Mesendoderm (in vitro differentiated cells): ENCODE measurements around the gene DENND4B.

Source experiments
- DNase-seq: peaks from one replicate; pipeline ENCODE4 v3.0.0; 2013
- H2AK5ac ChIP-seq: 2 replicates; pipeline ENCODE4 v1.6.1; 2013; ENCODE audit warnings: low read length, inconsistent platforms
- H2BK120ac ChIP-seq: 2 replicates; pipeline ENCODE4 v1.6.1; 2013; ENCODE audit warnings: low read depth, mild to moderate bottlenecking, low read length, moderate library complexity, mixed read lengths
- H2BK15ac ChIP-seq: replicated peaks from 2 replicates; pipeline ENCODE4 v1.6.1; 2013; ENCODE audit warnings: low read depth, mild to moderate bottlenecking, moderate library complexity
- H2BK5ac ChIP-seq: 2 replicates; pipeline ENCODE4 v1.6.1; 2013; ENCODE audit warnings: low read length, inconsistent platforms
- H3K18ac ChIP-seq: 2 replicates; pipeline ENCODE4 v1.6.1; 2013; ENCODE audit warnings: mild to moderate bottlenecking, low read length, mixed read lengths
- H3K23ac ChIP-seq: one replicate; pipeline ENCODE4 v1.6.1; 2013; ENCODE audit warnings: low read length
- H3K27ac ChIP-seq: 2 replicates; pipeline ENCODE4 v1.5.1; 2013; ENCODE audit warnings: low read depth, mild to moderate bottlenecking, inconsistent platforms, low read length, moderate library complexity
- H3K27me3 ChIP-seq: 2 replicates; pipeline ENCODE4 v1.6.1; 2013; ENCODE audit warnings: low read length, control low read depth, mild to moderate bottlenecking, inconsistent platforms; ENCODE audit not compliant: insufficient read depth, poor library complexity
- H3K36me3 ChIP-seq: 2 replicates; pipeline ENCODE4 v1.6.1; 2013; ENCODE audit warnings: low read length, inconsistent platforms; ENCODE audit not compliant: control insufficient read depth, insufficient read depth
- H3K4ac ChIP-seq: one replicate; pipeline ENCODE4 v1.6.1; 2013; ENCODE audit warnings: low read depth, mild to moderate bottlenecking, low read length, moderate library complexity
- H3K4me1 ChIP-seq: 2 replicates; pipeline ENCODE4 v1.6.1; 2013; ENCODE audit warnings: low read depth, low read length, inconsistent platforms; ENCODE audit not compliant: control insufficient read depth
- H3K4me2 ChIP-seq: 2 replicates; pipeline ENCODE4 v1.6.1; 2013; ENCODE audit warnings: low read length
- H3K4me3 ChIP-seq: 2 replicates; pipeline ENCODE4 v1.5.1; 2013; ENCODE audit warnings: mild to moderate bottlenecking, low read length
- H3K56ac ChIP-seq: one replicate; pipeline ENCODE4 v1.6.1; 2013; ENCODE audit warnings: low read length
- H3K79me1 ChIP-seq: 2 replicates; pipeline ENCODE4 v1.6.1; 2013; ENCODE audit warnings: low read length, inconsistent platforms
- H3K79me2 ChIP-seq: 2 replicates; pipeline ENCODE4 v1.6.1; 2013; ENCODE audit warnings: mild to moderate bottlenecking, low read length; ENCODE audit not compliant: control insufficient read depth, insufficient read depth
- H3K9ac ChIP-seq: 2 replicates; pipeline ENCODE4 v1.6.1; 2013; ENCODE audit warnings: low read length, inconsistent platforms
- H4K5ac ChIP-seq: one replicate; pipeline ENCODE4 v1.6.1; 2013; ENCODE audit warnings: low read length
- H4K8ac ChIP-seq: one replicate; pipeline ENCODE4 v1.6.1; 2013; ENCODE audit warnings: low read depth, mild to moderate bottlenecking, control low read depth, low read length, moderate library complexity
- WGBS: extraction: QIAGEN DNeasy Blood & Tissue Kit; methylation state at CpG from one replicate; pipeline ENCODE4 v1.1.7; 2013; ENCODE audit warnings: low lambda C conversion rate, missing lambda C conversion rate; ENCODE audit not compliant: insufficient coverage; ENCODE audit errors: extremely low coverage; 5-methylcytosine and 5-hydroxymethylcytosine counted together

DENND4B gene

GRCh38 chr1:153951183-153951582 lies 4.7 kb upstream of the DENND4B start:
- Histone ChIP-seq H2BK120ac (no peak overlapping the region), H3K56ac (no peak overlapping the region), H3K9ac (no peak overlapping the region), H2BK5ac (no peak overlapping the region), H3K18ac (no peak overlapping the region), H3K79me1 (peaks cover 21% of the 10 kb centered on the region), H3K23ac (no peak overlapping the region), H3K4me1 (no peaks in the 10 kb centered on the region), H2BK15ac (no peak overlapping the region), H3K79me2 (peaks cover 23% of the 10 kb centered on the region), H3K36me3 (peaks cover 16% of the 10 kb centered on the region), H3K27me3 (no peaks in the 10 kb centered on the region), H3K4ac (no peak overlapping the region), H3K4me3 (no peak overlapping the region), H4K5ac (no peak overlapping the region), H4K8ac (no peak overlapping the region), H2AK5ac (no peak overlapping the region), H3K27ac (no peak overlapping the region), H3K4me2 (no peak overlapping the region)
- DNase-seq = no peak
- WGBS = no CpG with 5 or more reads among the region's 11 CpGs

- peaks cover 7% of the 10 kb centered on the region for H3K36me3 ChIP-seq
Measured at GRCh38 chr1:153945795-153946621, 510 bp downstream of the DENND4B start.

GRCh38 chr1:153945131-153945794 lies 1.3 kb downstream of the DENND4B start:
- H3K9ac ChIP-seq = peak overlapping the region; percentile 96
- no peak overlapping the region for H2BK120ac ChIP-seq
- peaks cover 8% of the 10 kb centered on the region for H3K79me2 ChIP-seq
- H4K5ac ChIP-seq = no peak overlapping the region
- no peaks in the 10 kb centered on the region for H3K4me1 ChIP-seq
- peaks cover 14% of the 10 kb centered on the region for H3K79me1 ChIP-seq
- no peak overlapping the region for H4K8ac ChIP-seq
- H3K56ac ChIP-seq = peak overlapping the region; percentile 97
- H3K4ac ChIP-seq = no peak overlapping the region
- no peaks in the 10 kb centered on the region for H3K27me3 ChIP-seq
- DNase-seq = no peak
- H3K4me3 ChIP-seq = peak overlapping the region; percentile 85
- peak overlapping the region; percentile 97 for H3K18ac ChIP-seq
- no peak overlapping the region for H3K27ac ChIP-seq
- peak overlapping the region; percentile 95 for H3K4me2 ChIP-seq
- no peak overlapping the region for H2BK5ac ChIP-seq
- H2BK15ac ChIP-seq = no peak overlapping the region
- H2AK5ac ChIP-seq = no peak overlapping the region
- WGBS = no CpG with 5 or more reads among the region's 12 CpGs
- peak overlapping the region; percentile 15 for H3K23ac ChIP-seq
- peaks cover 7% of the 10 kb centered on the region for H3K36me3 ChIP-seq

More at GRCh38 chr1:153945795-153946621, 510 bp downstream of the DENND4B start:
- peak overlapping the region; percentile 97 for H3K56ac ChIP-seq
- H3K4me2 ChIP-seq = peak overlapping the region; percentile 95
- peak; percentile 54 for DNase-seq
- peaks cover 8% of the 10 kb centered on the region for H3K79me2 ChIP-seq
- no peak overlapping the region for H4K5ac ChIP-seq
- no CpG with 5 or more reads among the region's 95 CpGs for WGBS
- peak overlapping the region; percentile 15 for H3K23ac ChIP-seq
- no peak overlapping the region for H2BK15ac ChIP-seq
- H3K27ac ChIP-seq = peak overlapping the region; percentile 60
- H3K4ac ChIP-seq = peak overlapping the region; percentile 97
- H3K27me3 ChIP-seq = no peaks in the 10 kb centered on the region
- H3K4me1 ChIP-seq = no peaks in the 10 kb centered on the region
- H3K79me1 ChIP-seq = peaks cover 14% of the 10 kb centered on the region
- peak overlapping the region; percentile 97 for H3K18ac ChIP-seq
- no peak overlapping the region for H2BK5ac ChIP-seq
- H3K9ac ChIP-seq = peak overlapping the region; percentile 96
- peak overlapping the region; percentile 85 for H3K4me3 ChIP-seq
- no peak overlapping the region for H2BK120ac ChIP-seq
- no peak overlapping the region for H2AK5ac ChIP-seq
- H4K8ac ChIP-seq = no peak overlapping the region

- no peak overlapping the region for H3K4ac ChIP-seq
- H3K27me3 ChIP-seq = no peaks in the 10 kb centered on the region
- H3K4me3 ChIP-seq = no peak overlapping the region
- H3K9ac ChIP-seq = no peak overlapping the region
- no peak overlapping the region for H2BK5ac ChIP-seq
- H2BK120ac ChIP-seq = no peak overlapping the region
- no CpG with 5 or more reads among the region's 3 CpGs for WGBS
- no peak overlapping the region for H3K18ac ChIP-seq
- peaks cover 8% of the 10 kb centered on the region for H3K79me2 ChIP-seq
- no peak overlapping the region for H2BK15ac ChIP-seq
- H3K36me3 ChIP-seq = peaks cover 9% of the 10 kb centered on the region
- peaks cover 14% of the 10 kb centered on the region for H3K79me1 ChIP-seq
- DNase-seq = no peak
- no peak overlapping the region for H3K23ac ChIP-seq
- no peak overlapping the region for H4K5ac ChIP-seq
- H3K27ac ChIP-seq = no peak overlapping the region
- H4K8ac ChIP-seq = no peak overlapping the region
- no peaks in the 10 kb centered on the region for H3K4me1 ChIP-seq
- no peak overlapping the region for H2AK5ac ChIP-seq
- peak overlapping the region; percentile 97 for H3K56ac ChIP-seq
- no peak overlapping the region for H3K4me2 ChIP-seq
Measured at GRCh38 chr1:153944827-153945117, 1.7 kb downstream of the DENND4B start.

GRCh38 chr1:153944005-153944826 lies 2.3 kb downstream of the DENND4B start:
- no peak overlapping the region for H3K4me3 ChIP-seq
- no peak overlapping the region for H4K8ac ChIP-seq
- peak; percentile 37 for DNase-seq
- no peak overlapping the region for H3K56ac ChIP-seq
- H2BK5ac ChIP-seq = no peak overlapping the region
- no peak overlapping the region for H3K4me2 ChIP-seq
- no peak overlapping the region for H2BK120ac ChIP-seq
- peaks cover 8% of the 10 kb centered on the region for H3K36me3 ChIP-seq
- no peak overlapping the region for H3K27ac ChIP-seq
- H3K4ac ChIP-seq = no peak overlapping the region
- no peak overlapping the region for H2BK15ac ChIP-seq
- H3K9ac ChIP-seq = no peak overlapping the region
- H3K79me1 ChIP-seq = peaks cover 14% of the 10 kb centered on the region
- no peak overlapping the region for H2AK5ac ChIP-seq
- H3K79me2 ChIP-seq = peaks cover 8% of the 10 kb centered on the region
- H3K27me3 ChIP-seq = no peaks in the 10 kb centered on the region
- WGBS = no CpG with 5 or more reads among the region's 15 CpGs
- H3K4me1 ChIP-seq = no peaks in the 10 kb centered on the region
- no peak overlapping the region for H4K5ac ChIP-seq
- H3K23ac ChIP-seq = no peak overlapping the region
- no peak overlapping the region for H3K18ac ChIP-seq
